Keratinocyte (primary cell): ENCODE measurements around the gene SEMA3E. TPM values are rescaled to one million over a fixed set of nuclear protein-coding genes. Genes with fewer than 3 reads are reported as not detected.

ENCODE experiments used
- DNase-seq: peaks from one replicate; pipeline ENCODE4 v3.0.0-alpha.2; 2011; ENCODE audit warnings: low read depth, missing footprints, low spot score
- FAIRE-seq: peaks from 2 replicates; lab custom pipeline; 2011; peaks lifted over from hg19 to GRCh38; lab: Jason Lieb, UNC
- H2AFZ ChIP-seq: 2 replicates; pipeline ENCODE4 v1.6.0; 2012; ENCODE audit warnings: low read length, control low read depth, inconsistent platforms; ENCODE audit not compliant: control insufficient read depth
- H3K27ac ChIP-seq: 2 replicates; pipeline ENCODE4 v1.5.1; 2011; ENCODE audit warnings: low read length; ENCODE audit not compliant: control insufficient read depth, insufficient read depth
- H3K27me3 ChIP-seq: 3 replicates; pipeline ENCODE4 v1.6.0; 2011; ENCODE audit warnings: low read length; ENCODE audit not compliant: control insufficient read depth, insufficient read depth; ENCODE audit errors: extremely low read depth
- H3K36me3 ChIP-seq, 2 experiments: 2 replicates in 1 of 2; 3 replicates in 1 of 2; pipeline ENCODE4 v1.5.1; 2011; ENCODE audit warnings: low read length in 2 of 2, mild to moderate bottlenecking in 1 of 2; ENCODE audit not compliant: control insufficient read depth in 2 of 2, insufficient read depth in 2 of 2; ENCODE audit errors: extremely low read depth in 1 of 2
- H3K4me1 ChIP-seq: 3 replicates; pipeline ENCODE4 v1.5.1; 2011; ENCODE audit warnings: low read length; ENCODE audit not compliant: control insufficient read depth, insufficient read depth; ENCODE audit errors: extremely low read depth
- H3K4me2 ChIP-seq: 3 replicates; pipeline ENCODE4 v1.6.0; 2011; ENCODE audit warnings: low read depth, low read length; ENCODE audit not compliant: control insufficient read depth, insufficient read depth; ENCODE audit errors: extremely low read depth
- H3K4me3 ChIP-seq, 3 experiments: fragments of 200-600 bp in 1 of 3; sonication (generic) in 1 of 3; 2 replicates in 2 of 3; 3 replicates in 1 of 3; pipeline ENCODE4 v1.5.1; 2011 to 2016; ENCODE audit warnings: low read length in 3 of 3, mild to moderate bottlenecking in 3 of 3, control low read depth in 2 of 3, inconsistent platforms in 1 of 3, low read depth in 1 of 3, mixed read lengths in 1 of 3, mixed run types in 1 of 3, moderate library complexity in 1 of 3; ENCODE audit not compliant: control insufficient read depth in 2 of 3, insufficient read depth in 2 of 3; ENCODE audit errors: extremely low read depth in 1 of 3
- H3K79me2 ChIP-seq: 2 replicates; pipeline ENCODE4 v1.6.0; 2012; ENCODE audit warnings: low read length; ENCODE audit not compliant: control insufficient read depth, insufficient read depth
- H3K9ac ChIP-seq: 3 replicates; pipeline ENCODE4 v1.6.0; 2011; ENCODE audit warnings: low read length; ENCODE audit not compliant: control insufficient read depth, insufficient read depth; ENCODE audit errors: extremely low read depth
- H3K9me1 ChIP-seq: 3 replicates; pipeline ENCODE4 v1.6.0; 2011; ENCODE audit warnings: low read length; ENCODE audit not compliant: control insufficient read depth, insufficient read depth; ENCODE audit errors: extremely low read depth
- H3K9me3 ChIP-seq: 2 replicates; pipeline ENCODE4 v1.5.1; 2012; ENCODE audit warnings: low read depth, low read length; ENCODE audit not compliant: control insufficient read depth
- H4K20me1 ChIP-seq: 3 replicates; pipeline ENCODE4 v1.6.0; 2011; ENCODE audit warnings: low read length; ENCODE audit not compliant: control insufficient read depth, insufficient read depth; ENCODE audit errors: extremely low read depth
- CTCF ChIP-seq, 3 experiments: IDR thresholded peaks in 1 of 3; conservative IDR thresholded peaks in 1 of 3; optimal IDR thresholded peaks in 1 of 3; 2 replicates in 2 of 3; 3 replicates in 1 of 3; pipeline versions ENCODE3 to v1.5.1; 2011; ENCODE audit warnings: low read length in 3 of 3, mild to moderate bottlenecking in 3 of 3, moderate library complexity in 2 of 3, control low read depth in 1 of 3, inconsistent platforms in 1 of 3; ENCODE audit not compliant: insufficient read depth in 2 of 3; ENCODE audit errors: extremely low read depth in 1 of 3
- EZH2 ChIP-seq: IDR thresholded peaks from one replicate; pipeline ENCODE4 v1.6.1; 2012; ENCODE audit warnings: inconsistent platforms, mild to moderate bottlenecking, low read length, moderate library complexity
- dilution Hi-C: fragments of 300-500 bp; cut with MboI; formaldehyde crosslinking; loops from one replicate; pipeline ENCODE4 v1.7.0; 2020; ENCODE audit warnings: low sequenced_read_pairs; ENCODE audit not compliant: extremely low pct_ligation_motif_present
- polyA plus RNA-seq, 5 experiments: library from polyadenylated mRNA; depleted of rRNA in 3 of 5; stranded (reverse) in 3 of 5; stranded (forward) in 1 of 5; unstranded in 1 of 5; fragments of >200 nt; gene quantifications; 1 replicate in 1 of 5; 2 replicates in 3 of 5; 3 replicates in 1 of 5; pipeline versions ENCODE4 v1.2.1 to v1.2.3, GENCODE V29; 2011 to 2012; ENCODE audit warnings: missing spikeins in 2 of 5, low read depth in 1 of 5, low replicate concordance in 1 of 5

Gene SEMA3E
- polyA plus RNA-seq, 1 donor (not counting 4 experiments of a cell fraction or from before 2014, with no cell fraction given) = 0.21 TPM

GRCh38 chr7:83469491-83469890, 179.4 kb downstream of the SEMA3E start:
- H3K9ac ChIP-seq = no peak overlapping the region
- peaks cover 15% of the 10 kb centered on the region for H3K4me1 ChIP-seq
- TF ChIP-seq CTCF (optimal IDR thresholded peaks at IDR 0.05 in 1 of 3, IDR thresholded peaks at IDR 0.05 in 1 of 3, conservative IDR thresholded peaks at IDR 0.05 in 1 of 3; ENCODE audit: extremely low read depth in 1 of 3, insufficient read depth in 2 of 3, low read length in 3 of 3) (no peak), EZH2 (no peak)
- DNase-seq (no peak), FAIRE-seq (no peak)
- H3K9me1 ChIP-seq = no peaks in the 10 kb centered on the region
- dilution Hi-C loops = no loop called here
- no peaks in the 10 kb centered on the region for H3K36me3 ChIP-seq
- peak overlapping the region; percentile 26 for H3K27ac ChIP-seq
- no peaks in the 10 kb centered on the region for H3K79me2 ChIP-seq
- no peaks in the 10 kb centered on the region for H3K27me3 ChIP-seq
- H3K9me3 ChIP-seq = no peaks in the 10 kb centered on the region
- no peak overlapping the region for H3K4me3 ChIP-seq
- H3K4me2 ChIP-seq = no peak overlapping the region
- H2AFZ ChIP-seq = no peak overlapping the region
- H4K20me1 ChIP-seq = no peaks in the 10 kb centered on the region

DNA sequence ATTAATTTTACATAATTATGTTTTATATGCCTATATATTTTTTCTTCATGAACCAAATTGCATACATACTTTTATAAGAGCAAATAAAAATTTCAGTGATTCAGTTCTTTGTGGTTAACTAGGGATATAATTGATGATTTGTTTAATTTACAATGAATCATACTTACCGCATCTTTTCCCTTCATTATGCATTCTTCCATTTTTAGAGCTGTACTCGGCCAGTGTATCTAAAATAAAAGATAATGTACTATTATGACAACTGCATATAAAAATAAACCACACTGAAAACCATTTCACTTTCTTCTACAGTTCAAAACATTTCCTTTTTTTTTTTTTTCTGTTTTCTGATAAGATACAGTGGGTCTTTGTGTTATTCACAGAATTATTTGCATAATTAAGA, 179.9 kb downstream of the SEMA3E start:
- Histone ChIP-seq H3K9ac (no peak overlapping the region), H3K36me3 (no peaks in the 10 kb centered on the region), H3K9me3 (no peaks in the 10 kb centered on the region), H3K79me2 (no peaks in the 10 kb centered on the region), H3K4me1 (peaks cover 15% of the 10 kb centered on the region), H3K4me2 (peak overlapping the region; percentile 73), H3K27ac (peak overlapping the region; percentile 26), H3K4me3 (no peak overlapping the region), H4K20me1 (no peaks in the 10 kb centered on the region), H3K27me3 (no peaks in the 10 kb centered on the region), H3K9me1 (no peaks in the 10 kb centered on the region), H2AFZ (no peak overlapping the region)
- FAIRE-seq (no peak), DNase-seq (no peak)
- TF ChIP-seq CTCF (optimal IDR thresholded peaks at IDR 0.05 in 1 of 3, IDR thresholded peaks at IDR 0.05 in 1 of 3, conservative IDR thresholded peaks at IDR 0.05 in 1 of 3; ENCODE audit: extremely low read depth in 1 of 3, insufficient read depth in 2 of 3, low read length in 3 of 3) (no peak), EZH2 (no peak)
- dilution Hi-C loops = no loop called here
